HEK293T (cell line): Measurements from ENCODE around the gene SPATA20.

Source experiments
- BHLHE40 ChIP-seq: fragments of 450-650 bp; IDR thresholded peaks from 2 replicates; pipeline ENCODE4 v1.6.1; 2016; ENCODE audit warnings: mild to moderate bottlenecking, moderate library complexity, borderline replicate concordance
- ELF4 ChIP-seq: fragments of 450-650 bp; IDR thresholded peaks from 2 replicates; pipeline ENCODE4 v1.6.1; 2017; ENCODE audit warnings: antibody characterized with exemption
- FOXA1 ChIP-seq: fragments of 450-650 bp; IDR thresholded peaks from 2 replicates; pipeline ENCODE4 v1.6.1; 2016; ENCODE audit warnings: mild to moderate bottlenecking
- FOXM1 ChIP-seq: fragments of 450-650 bp; IDR thresholded peaks from 2 replicates; pipeline ENCODE4 v1.6.1; 2017; ENCODE audit warnings: mild to moderate bottlenecking, borderline replicate concordance
- HDGF ChIP-seq: fragments of 450-650 bp; IDR thresholded peaks from 2 replicates; pipeline ENCODE4 v1.6.1; 2017; ENCODE audit warnings: antibody characterized with exemption, borderline replicate concordance
- L3MBTL2 ChIP-seq: fragments of 450-650 bp; conservative IDR thresholded peaks from 2 replicates; pipeline ENCODE4 v1.6.1; 2016; ENCODE audit warnings: mild to moderate bottlenecking
- NFRKB ChIP-seq: fragments of 450-650 bp; IDR thresholded peaks from 2 replicates; pipeline ENCODE4 v1.6.1; 2016; ENCODE audit warnings: mild to moderate bottlenecking, moderate library complexity
- SUZ12 ChIP-seq: fragments of 450-650 bp; IDR thresholded peaks from 2 replicates; pipeline ENCODE4 v1.6.1; 2016; ENCODE audit warnings: mild to moderate bottlenecking
- TARDBP ChIP-seq: fragments of 450-650 bp; IDR thresholded peaks from 2 replicates; pipeline ENCODE4 v1.6.1; 2016
- ZNF384 ChIP-seq: fragments of 450-650 bp; IDR thresholded peaks from 2 replicates; pipeline ENCODE4 v1.6.1; 2016
- TF ChIP-seq, protein P1 (sequence below): fragments of 450-650 bp; IDR thresholded peaks from 2 replicates; pipeline ENCODE4 v1.6.1; 2016

DNA sequence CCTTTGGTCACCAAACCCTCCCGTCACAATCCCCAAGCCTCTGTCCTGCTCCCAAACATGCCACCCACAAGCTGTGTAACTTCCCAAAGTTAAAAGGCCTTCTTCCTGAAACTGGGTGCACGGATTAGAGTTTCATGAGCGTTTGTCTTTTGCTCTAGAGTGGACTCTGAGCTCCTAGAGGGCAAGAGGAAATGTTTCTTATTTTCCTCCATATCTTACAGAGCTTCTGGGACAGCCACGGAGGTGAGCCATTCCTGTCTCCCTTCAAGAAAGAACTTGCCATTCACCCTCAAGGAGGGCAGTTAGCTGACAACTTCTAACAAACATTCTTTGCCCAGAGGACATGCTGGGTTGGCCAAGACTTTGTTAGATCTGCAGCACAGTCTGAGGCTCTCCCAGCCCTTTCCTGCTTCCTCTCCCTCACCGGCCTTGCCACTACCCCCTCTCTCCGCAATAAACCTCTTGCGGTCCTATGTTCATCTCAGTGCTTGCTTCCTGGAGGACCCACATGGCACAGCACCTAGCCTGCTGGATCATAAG lies 41.3 kb upstream of the SPATA20 start:
- no peak for TF ChIP-seq BHLHE40
- TF ChIP-seq, protein P1, sequence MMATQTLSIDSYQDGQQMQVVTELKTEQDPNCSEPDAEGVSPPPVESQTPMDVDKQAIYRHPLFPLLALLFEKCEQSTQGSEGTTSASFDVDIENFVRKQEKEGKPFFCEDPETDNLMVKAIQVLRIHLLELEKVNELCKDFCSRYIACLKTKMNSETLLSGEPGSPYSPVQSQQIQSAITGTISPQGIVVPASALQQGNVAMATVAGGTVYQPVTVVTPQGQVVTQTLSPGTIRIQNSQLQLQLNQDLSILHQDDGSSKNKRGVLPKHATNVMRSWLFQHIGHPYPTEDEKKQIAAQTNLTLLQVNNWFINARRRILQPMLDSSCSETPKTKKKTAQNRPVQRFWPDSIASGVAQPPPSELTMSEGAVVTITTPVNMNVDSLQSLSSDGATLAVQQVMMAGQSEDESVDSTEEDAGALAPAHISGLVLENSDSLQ: no peak
- no peak for TF ChIP-seq SUZ12
- no peak for TF ChIP-seq FOXA1
- TF ChIP-seq FOXM1: no peak
- no peak for TF ChIP-seq TARDBP
- TF ChIP-seq HDGF: no peak
- no peak for TF ChIP-seq ZNF384
- TF ChIP-seq L3MBTL2: no peak
- no peak for TF ChIP-seq ELF4
- no peak for TF ChIP-seq NFRKB
